Stimulated activated CD4-positive, alpha-beta T cell treated with anti-CD3 and anti-CD28 coated beads, Interleukin-2, amount 100 ng/mL, for 24 hours (primary cell): ENCODE measurements around the gene PDE3B.
"Not testable (repeated sequence)": the region's sequence is repeated elsewhere in the genome, so short reads cannot be mapped to it uniquely, and the experiment has no call there.

Source experiments
- DNase-seq, 2 donors: peaks; one replicate each; pipeline ENCODE4 v3.0.0-alpha.2; 2020

PDE3B gene

GRCh38 chr11:14750911-14751310 lies 107.3 kb downstream of the PDE3B start:
- DNase-seq: no peak

DNA sequence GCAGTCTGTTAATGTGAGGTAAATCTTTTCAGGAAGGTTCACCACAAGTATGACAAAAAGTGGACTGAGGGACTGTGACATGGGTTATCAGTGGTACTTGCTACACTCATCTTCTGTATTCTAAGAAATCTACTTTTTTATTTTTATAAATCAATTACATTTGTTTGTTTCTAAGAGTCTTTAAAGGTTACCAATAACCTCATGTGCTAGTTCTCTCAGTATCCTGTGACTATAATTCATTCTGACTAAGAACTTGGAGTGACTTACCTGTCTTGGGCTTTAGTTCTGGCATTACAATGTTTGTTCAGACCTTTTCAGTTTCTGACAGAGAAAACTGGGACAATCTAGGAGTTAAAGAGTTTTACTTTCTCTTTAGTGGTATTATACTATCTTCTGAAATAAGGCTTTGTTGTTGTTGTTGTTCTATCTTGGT lies 108.4 kb downstream of the PDE3B start:
- no peak for DNase-seq

DNA sequence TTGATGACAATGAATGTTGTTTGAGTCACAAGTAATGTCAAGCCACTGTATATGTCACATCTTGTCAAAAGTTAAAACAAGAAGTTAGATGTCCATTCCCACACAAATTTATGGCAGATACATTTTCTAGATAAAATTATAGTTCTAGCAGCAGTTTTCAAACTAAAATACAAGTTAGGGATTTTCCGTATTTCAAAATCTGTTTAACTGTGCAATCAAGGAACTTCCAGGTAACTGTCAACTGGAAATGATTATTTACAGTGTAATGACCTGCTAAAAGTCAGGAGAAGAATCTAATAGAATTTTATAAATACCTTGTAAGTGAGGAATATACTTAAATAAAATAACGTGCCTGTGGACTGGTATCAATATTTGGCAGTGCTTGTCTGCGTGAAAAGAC lies 111.5 kb downstream of the PDE3B start:
- DNase-seq: no peak

- no peak for DNase-seq
These were observed 112.7 kb downstream of the PDE3B start for GRCh38 chr11:14756349-14756748.

DNA sequence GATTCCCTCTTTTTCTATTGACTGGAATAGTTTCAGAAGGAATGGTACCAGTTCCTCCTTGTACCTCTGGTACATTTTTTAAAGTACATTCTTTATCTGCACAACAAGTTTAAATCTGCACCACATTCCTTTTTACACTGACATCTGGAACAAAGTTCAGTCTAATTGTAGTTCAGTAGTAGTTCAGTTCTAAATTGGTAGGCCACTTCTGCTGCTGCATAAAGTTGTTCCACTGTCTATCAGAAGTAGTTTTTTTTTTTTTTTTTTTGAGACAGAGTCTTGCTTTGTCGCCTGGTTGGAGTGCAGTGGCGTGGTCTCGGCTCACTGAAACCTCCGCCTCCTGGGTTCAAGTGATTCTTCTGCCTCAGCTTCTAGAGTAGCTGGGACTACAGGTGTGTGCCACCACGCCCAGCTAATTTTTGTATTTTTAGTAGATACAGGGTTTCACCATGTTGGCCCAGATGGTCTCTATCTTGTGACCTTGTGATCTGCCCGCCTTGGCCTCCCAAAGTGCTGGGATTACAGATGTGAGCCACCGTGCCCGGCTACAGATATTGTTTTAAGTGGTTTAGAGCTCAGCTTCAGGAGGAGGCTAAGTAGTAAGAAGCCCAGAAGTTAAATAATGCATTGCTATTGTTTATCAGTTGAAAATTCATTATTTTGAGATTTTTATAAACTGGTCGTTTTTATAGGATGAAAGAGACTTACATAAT lies 115.9 kb downstream of the PDE3B start:
- not testable (repeated sequence) for DNase-seq

DNA sequence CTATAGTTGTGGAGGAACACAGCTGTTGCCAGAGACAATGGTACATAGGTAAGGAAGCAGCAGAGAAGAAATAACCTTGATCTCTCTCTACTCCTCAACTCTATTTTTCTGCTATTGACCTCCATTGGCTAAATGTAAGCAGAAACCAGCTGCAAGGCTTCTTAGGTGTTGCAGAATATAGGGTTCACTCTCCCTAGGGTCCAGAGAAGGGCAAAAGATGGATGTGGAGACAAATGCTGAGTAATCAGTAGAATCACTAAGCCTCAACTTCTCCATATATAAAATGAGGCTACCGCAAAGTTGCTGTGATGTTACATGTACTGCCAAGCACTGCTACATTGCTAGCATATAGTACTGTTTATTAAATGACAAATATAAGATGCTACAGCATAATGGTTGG lies 120.6 kb downstream of the PDE3B start:
- no peak for DNase-seq

GRCh38 chr11:14764579-14765527 lies 121.2 kb downstream of the PDE3B start:
- peak in 1 of 2 donors; percentile 44 for DNase-seq

GRCh38 chr11:14766585-14766984 lies 123.0 kb downstream of the PDE3B start:
- no peak for DNase-seq

DNA sequence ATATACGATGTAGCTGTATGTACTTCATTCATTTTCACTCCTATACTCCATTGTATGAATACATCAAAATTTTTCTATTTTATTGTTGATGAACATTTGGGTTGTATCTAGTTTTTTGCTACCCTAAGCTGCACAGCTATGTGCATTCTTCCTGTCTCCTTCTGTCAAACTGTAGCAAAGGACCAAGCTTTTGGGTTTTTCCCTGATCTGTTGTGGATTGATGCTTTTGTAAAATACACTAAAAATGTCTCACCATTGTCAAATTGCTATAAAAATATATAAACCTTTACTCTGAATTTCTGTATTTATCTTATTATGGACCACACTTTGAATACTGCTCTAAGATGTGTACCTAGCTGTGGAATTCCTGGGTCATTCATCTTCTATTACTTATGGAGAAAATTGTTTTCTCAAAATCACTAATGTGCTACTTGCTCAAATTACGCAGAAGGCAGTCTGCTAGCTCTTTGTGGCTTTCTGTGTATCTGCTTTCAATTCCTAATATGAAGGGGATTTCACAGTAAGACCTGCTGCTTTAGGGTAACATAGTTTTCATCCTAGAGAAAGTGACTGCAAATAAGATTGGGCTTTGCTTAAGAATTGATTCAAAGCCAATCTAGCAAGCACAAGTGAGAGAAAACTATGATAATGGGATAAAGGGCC lies 125.1 kb downstream of the PDE3B start:
- DNase-seq: no peak

- no peak for DNase-seq
These were observed 130.2 kb downstream of the PDE3B start for GRCh38 chr11:14773755-14774154.

GRCh38 chr11:14774721-14775120 lies 131.1 kb downstream of the PDE3B start:
- DNase-seq: no peak

- DNase-seq: no peak
These were observed 132.3 kb downstream of the PDE3B start for GRCh38 chr11:14775897-14776296.

- DNase-seq: not testable (repeated sequence)
These were observed 134.9 kb downstream of the PDE3B start for GRCh38 chr11:14778460-14778859.

DNA sequence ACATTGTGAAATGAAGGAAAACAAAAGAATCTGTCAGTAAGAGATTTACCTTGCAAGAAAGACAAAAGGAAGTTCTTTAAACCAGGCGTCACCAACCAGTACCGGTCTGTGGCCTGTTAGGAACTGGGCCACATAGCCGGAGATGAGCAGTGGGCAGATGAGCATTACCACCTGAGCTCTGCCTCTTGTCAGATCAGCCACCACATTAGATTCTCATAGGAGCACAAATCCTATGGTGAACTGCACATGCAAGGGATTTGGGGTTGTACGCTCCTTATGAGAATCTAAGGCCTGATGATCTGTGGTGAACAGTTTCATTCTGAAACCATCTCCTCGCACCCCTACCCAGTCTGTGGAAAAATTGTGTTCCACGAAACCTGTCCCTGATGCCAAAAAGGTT lies 140.2 kb downstream of the PDE3B start:
- DNase-seq: no peak

DNA sequence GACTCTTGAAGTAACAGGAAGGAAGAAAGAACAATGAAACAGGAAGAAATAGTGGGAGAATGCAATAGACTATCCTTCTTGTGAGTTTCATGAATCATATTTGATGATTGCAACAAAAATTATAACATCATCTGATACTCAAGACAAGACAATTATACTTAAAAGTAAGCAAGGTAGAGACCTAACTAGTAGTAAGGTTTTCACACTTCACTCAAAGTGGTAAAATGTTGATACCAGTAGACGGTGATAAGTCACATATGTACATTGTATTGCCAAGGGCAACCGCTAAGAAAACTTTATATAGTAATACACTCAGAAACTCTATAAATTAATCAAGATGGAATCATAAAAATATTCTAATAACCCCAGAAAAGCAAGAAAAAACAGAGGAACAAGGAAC lies 140.6 kb downstream of the PDE3B start:
- DNase-seq: no peak

DNA sequence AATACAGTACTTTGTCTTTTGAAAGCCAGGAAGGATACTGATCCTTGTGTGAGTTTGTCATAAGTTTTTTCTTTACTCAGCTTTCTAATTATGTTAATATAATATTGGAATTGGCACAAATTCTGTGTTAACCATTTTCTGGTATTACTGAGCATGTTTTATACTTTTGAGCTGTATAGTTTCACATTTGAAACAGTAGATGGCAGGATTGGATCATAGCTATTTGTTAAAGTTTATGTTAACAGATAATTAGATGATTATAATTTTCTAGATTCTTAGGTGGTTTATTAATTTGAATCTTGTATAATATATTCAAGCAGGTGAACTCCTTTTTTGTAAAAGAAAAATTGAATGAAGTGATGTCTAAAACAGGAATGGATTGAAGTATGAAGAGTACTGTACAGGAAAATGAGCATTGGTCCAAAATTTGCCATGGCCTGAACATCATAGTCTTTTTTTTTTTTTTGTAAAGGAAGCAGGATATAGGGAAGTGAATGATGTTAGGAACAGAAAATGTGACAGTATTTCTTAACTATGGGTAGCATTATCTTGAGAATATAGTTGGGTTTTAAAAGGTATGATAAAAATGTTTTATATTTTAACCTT lies 146.4 kb downstream of the PDE3B start:
- DNase-seq: no peak

DNA sequence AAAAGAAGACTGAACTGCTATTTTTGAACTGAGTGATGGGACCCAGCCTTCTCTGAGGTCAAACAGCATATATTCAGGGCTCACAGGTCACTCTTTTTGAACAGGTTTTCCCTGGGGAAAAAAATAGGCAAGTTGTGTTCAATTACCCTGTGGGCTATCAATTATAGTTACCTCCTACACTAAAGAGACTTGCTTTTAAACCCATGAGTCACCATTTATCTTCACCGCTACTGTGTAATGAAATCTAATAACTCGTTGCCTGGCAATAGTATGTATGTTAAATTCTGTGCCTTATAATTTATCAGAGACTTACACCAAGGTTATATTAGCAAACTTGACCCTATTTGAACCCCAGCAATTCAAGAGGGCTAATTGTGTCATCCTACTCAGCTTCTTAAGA lies 149.9 kb downstream of the PDE3B start:
- no peak for DNase-seq

DNA sequence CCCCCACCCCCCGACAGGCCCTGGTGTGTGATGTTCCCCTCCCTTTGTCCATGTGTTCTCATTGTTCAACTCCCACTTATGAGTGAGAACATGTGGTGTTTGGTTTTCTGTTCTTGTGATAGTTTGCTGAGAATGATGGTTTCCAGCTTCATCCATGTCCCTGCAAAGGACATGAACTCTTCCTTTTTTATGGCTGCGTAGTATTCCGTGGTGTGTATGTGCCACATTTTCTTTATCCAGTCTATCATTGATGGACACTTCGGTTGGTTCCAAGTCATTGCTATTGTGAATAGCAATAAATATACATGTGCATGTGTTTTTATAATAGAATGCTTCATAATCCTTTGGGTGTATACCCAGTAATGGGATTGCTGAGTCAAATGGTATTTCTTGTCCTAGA lies 152.4 kb downstream of the PDE3B start:
- DNase-seq: not testable (repeated sequence)

- DNase-seq: no peak
These were observed 160.2 kb downstream of the PDE3B start for GRCh38 chr11:14803846-14804245.

DNA sequence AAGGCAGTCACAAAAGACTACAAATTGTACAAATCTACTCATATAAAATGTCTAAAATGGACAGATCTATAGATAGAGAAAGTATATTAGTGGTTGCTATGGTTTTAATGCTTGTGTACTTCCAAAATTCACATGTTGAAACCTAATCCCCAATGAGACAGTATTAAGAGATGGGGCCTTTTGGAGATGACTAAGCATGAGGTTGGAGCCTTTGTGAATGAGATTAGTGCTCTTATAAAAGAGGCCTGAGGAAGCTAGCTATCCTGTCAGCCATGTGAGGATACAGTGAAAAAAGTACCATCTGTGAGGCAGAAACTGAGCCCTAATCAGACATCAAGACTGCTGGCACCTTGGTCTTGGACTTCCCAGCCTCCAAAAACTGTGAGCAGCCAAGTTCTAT lies 165.9 kb downstream of the PDE3B start:
- no peak for DNase-seq

DNA sequence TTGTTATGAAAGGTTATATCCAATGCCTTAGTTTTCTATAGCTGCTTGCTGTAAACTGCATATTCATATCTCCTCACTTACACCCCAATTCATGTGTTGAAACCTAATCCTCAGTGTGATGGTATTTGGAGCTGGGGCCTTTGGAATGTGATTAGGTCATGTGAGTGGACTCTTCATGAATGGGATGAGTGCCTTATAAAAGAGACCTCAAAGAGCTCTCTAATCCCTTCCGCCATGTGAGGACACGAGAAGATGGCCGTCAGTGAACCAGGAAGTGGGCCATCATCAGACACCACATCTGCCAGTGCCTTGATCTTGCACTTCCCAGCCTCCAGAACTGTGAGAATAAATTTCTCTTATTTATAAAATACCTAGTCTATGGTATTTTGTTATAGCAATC lies 169.2 kb downstream of the PDE3B start:
- DNase-seq: no peak

GRCh38 chr11:14813516-14813915 lies 169.9 kb downstream of the PDE3B start:
- DNase-seq: no peak

GRCh38 chr11:14818779-14819178 lies 175.2 kb downstream of the PDE3B start:
- no peak for DNase-seq
